Astrocyte of the cerebellum (primary cell): ENCODE measurements around the gene MFSD6.

ENCODE experiments used
- DNase-seq: peaks from one replicate; pipeline ENCODE4 v3.0.0-alpha.2; 2011; ENCODE audit warnings: low read depth
- H3K4me3 ChIP-seq: 2 replicates; pipeline ENCODE4 v1.5.1; 2011; ENCODE audit warnings: mild to moderate bottlenecking, low read depth, low read length, moderate library complexity
- CTCF ChIP-seq: IDR thresholded peaks from 2 replicates; pipeline ENCODE4 v1.5.1; 2012; ENCODE audit warnings: low read length, low read depth, moderate library complexity, mild to moderate bottlenecking; ENCODE audit errors: missing control alignments
- in situ Hi-C: cut with HindIII; loops from 2 replicates; pipeline ENCODE4 v1.10.0; 2017; ENCODE audit warnings: low sequenced_read_pairs

Gene MFSD6

GRCh38 chr2:190440113-190440512 lies 32.0 kb downstream of the MFSD6 start:
- no peak overlapping the region for H3K4me3 ChIP-seq
- in situ Hi-C loops = no loop called here
- no peak for DNase-seq
- TF ChIP-seq CTCF = no peak

DNA sequence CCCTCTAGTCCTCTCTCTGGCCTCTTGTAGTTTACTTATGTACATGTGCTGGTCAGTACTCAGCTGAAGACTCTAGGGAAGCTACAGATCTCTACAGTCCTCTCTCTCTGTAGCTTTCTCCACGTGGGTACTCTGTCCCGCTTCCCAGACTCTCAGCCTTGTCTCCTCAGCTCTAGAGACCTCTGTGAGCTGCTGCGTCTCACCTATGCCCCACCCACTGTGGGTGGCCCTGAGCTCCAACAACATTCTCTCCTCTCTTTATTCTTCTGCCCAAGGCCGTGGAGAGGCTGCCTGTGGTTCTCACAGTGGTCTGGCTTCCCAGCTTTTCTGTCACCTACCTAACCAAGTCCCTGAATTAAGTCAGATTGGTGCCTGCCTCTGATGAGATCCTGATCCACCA lies 33.4 kb downstream of the MFSD6 start:
- no peak for DNase-seq
- H3K4me3 ChIP-seq = no peak overlapping the region
- in situ Hi-C loops = no loop called here
- no peak for TF ChIP-seq CTCF

DNA sequence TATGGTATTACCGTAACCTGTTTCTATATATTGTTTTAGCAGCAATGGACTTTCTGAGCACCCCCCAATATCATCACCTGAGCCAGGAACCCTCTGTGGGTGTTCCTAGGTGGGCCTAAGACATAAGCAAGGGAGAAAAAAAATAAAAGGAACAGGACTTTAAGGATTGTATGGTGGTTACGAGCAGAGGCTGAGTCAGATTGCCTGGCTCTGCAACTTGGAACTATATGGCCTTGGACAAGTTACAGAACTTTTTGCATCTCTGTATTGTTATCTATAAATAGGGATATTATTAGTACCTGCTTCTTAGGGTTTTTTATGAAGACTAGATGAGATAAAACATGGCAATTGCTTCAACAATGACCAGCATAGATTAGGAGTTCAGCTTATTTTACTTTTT lies 34.9 kb downstream of the MFSD6 start:
- no peak overlapping the region for H3K4me3 ChIP-seq
- in situ Hi-C loops = no loop called here
- TF ChIP-seq CTCF = no peak
- no peak for DNase-seq

DNA sequence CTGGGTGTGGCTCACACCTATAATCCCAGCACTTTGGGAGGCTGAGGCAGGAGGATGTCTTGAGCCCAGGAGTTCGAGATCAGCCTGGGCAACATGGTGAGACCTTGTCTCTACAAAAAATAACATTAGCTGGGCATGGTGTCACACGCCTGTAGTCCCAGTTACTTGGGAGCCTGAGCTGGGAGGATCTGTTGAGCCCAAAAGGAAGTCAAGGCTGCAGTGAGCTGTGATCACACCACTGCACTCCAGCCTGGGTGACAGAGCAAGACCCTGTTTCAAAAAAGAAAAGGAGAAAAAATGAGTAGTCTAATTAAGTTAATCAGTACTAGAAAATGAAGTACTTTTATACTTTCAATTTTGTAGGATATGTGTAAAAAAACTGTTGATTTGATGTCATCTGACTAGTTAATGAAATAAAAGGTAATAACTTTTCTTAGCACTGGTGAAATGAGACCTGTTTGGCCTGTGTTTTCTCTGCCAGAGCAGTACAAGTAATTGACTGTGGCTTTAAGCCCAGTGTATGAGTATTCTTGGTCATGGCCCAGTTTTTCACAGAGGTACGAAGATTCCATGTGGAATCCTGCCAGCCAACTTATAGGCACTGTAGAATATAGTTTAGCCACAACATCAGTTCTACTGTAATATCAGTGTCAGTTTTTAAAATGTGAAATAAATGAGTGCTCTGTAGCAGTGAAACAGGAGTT lies 35.8 kb downstream of the MFSD6 start:
- H3K4me3 ChIP-seq = no peak overlapping the region
- TF ChIP-seq CTCF = no peak
- DNase-seq = peak; percentile 37
- in situ Hi-C loops = no loop called here

DNA sequence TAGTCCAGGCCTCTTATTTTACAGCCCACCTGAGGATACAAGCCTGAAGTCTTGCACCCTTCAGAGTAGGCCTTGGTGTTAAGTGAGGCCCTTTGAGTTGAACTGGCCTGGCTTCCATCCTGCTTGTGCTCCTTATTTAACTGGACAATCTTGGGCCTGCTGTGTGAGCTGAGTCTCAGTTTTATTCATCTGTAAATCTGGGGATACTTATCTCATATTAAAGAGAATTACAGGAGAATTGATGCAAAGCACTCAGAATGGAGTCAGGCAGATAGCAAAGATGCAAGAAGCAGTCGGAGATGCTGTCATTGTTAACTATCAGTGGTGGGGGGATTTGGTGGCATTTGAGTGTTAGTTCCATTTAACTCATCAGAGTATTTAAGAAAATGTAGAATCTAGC lies 36.8 kb downstream of the MFSD6 start:
- TF ChIP-seq CTCF = no peak
- DNase-seq = no peak
- no peak overlapping the region for H3K4me3 ChIP-seq
- in situ Hi-C loops = no loop called here

- no peak for DNase-seq
- TF ChIP-seq CTCF = no peak
- in situ Hi-C loops = no loop called here
- H3K4me3 ChIP-seq = no peak overlapping the region
These were observed 38.0 kb downstream of the MFSD6 start for GRCh38 chr2:190446193-190446592.
